HEK293T (cell line): ENCODE measurements around the gene PAGR1.
A peak's percentile ranks its signal among the peaks of the same experiment; 100 is the strongest.

ENCODE experiments used
- CTCF ChIA-PET: fragments of 350-600 bp; formaldehyde crosslinking; extraction: SDS; loops from one replicate; lab custom pipeline; 2021; ENCODE audit warnings: antibody characterized with exemption, inconsistent platforms; lab: Yijun Ruan, JAX
- POLR2A ChIA-PET: fragments of 350-600 bp; formaldehyde crosslinking; extraction: SDS; loops from one replicate; lab custom pipeline; 2020; ENCODE audit warnings: antibody characterized with exemption, inconsistent platforms; lab: Yijun Ruan, JAX
- DNase-seq: peaks from one replicate; pipeline ENCODE4 v3.0.0; 2012; ENCODE audit warnings: mixed read lengths; ENCODE audit errors: extremely low spot score
- ARNT ChIP-seq: fragments of 450-650 bp; IDR thresholded peaks from 2 replicates; pipeline ENCODE4 v1.6.1; 2017; ENCODE audit warnings: mild to moderate bottlenecking
- BHLHE40 ChIP-seq: fragments of 450-650 bp; IDR thresholded peaks from 2 replicates; pipeline ENCODE4 v1.6.1; 2016; ENCODE audit warnings: mild to moderate bottlenecking, moderate library complexity, borderline replicate concordance
- CTBP1 ChIP-seq: fragments of 450-650 bp; IDR thresholded peaks from 2 replicates; pipeline ENCODE4 v1.6.1; 2016; ENCODE audit warnings: borderline replicate concordance
- ELF4 ChIP-seq: fragments of 450-650 bp; IDR thresholded peaks from 2 replicates; pipeline ENCODE4 v1.6.1; 2017; ENCODE audit warnings: antibody characterized with exemption
- FOXA1 ChIP-seq: fragments of 450-650 bp; IDR thresholded peaks from 2 replicates; pipeline ENCODE4 v1.6.1; 2016; ENCODE audit warnings: mild to moderate bottlenecking
- FOXK2 ChIP-seq: fragments of 450-650 bp; IDR thresholded peaks from 2 replicates; pipeline ENCODE4 v1.6.1; 2016; ENCODE audit warnings: mild to moderate bottlenecking
- FOXM1 ChIP-seq: fragments of 450-650 bp; IDR thresholded peaks from 2 replicates; pipeline ENCODE4 v1.6.1; 2017; ENCODE audit warnings: mild to moderate bottlenecking, borderline replicate concordance
- HDGF ChIP-seq: fragments of 450-650 bp; IDR thresholded peaks from 2 replicates; pipeline ENCODE4 v1.6.1; 2017; ENCODE audit warnings: antibody characterized with exemption, borderline replicate concordance
- L3MBTL2 ChIP-seq: fragments of 450-650 bp; conservative IDR thresholded peaks from 2 replicates; pipeline ENCODE4 v1.6.1; 2016; ENCODE audit warnings: mild to moderate bottlenecking
- LEF1 ChIP-seq: fragments of 450-650 bp; IDR thresholded peaks from 2 replicates; pipeline ENCODE4 v1.6.1; 2017; ENCODE audit warnings: mild to moderate bottlenecking, borderline replicate concordance
- NFRKB ChIP-seq: fragments of 450-650 bp; IDR thresholded peaks from 2 replicates; pipeline ENCODE4 v1.6.1; 2016; ENCODE audit warnings: mild to moderate bottlenecking, moderate library complexity
- PKNOX1 ChIP-seq: fragments of 450-650 bp; IDR thresholded peaks from 2 replicates; pipeline ENCODE4 v1.6.1; 2016
- SP1 ChIP-seq: fragments of 450-650 bp; IDR thresholded peaks from 2 replicates; pipeline ENCODE4 v1.6.1; 2017
- SUZ12 ChIP-seq: fragments of 450-650 bp; IDR thresholded peaks from 2 replicates; pipeline ENCODE4 v1.6.1; 2016; ENCODE audit warnings: mild to moderate bottlenecking
- TARDBP ChIP-seq: fragments of 450-650 bp; IDR thresholded peaks from 2 replicates; pipeline ENCODE4 v1.6.1; 2016
- ZNF384 ChIP-seq: fragments of 450-650 bp; IDR thresholded peaks from 2 replicates; pipeline ENCODE4 v1.6.1; 2016

The PAGR1 gene

DNA sequence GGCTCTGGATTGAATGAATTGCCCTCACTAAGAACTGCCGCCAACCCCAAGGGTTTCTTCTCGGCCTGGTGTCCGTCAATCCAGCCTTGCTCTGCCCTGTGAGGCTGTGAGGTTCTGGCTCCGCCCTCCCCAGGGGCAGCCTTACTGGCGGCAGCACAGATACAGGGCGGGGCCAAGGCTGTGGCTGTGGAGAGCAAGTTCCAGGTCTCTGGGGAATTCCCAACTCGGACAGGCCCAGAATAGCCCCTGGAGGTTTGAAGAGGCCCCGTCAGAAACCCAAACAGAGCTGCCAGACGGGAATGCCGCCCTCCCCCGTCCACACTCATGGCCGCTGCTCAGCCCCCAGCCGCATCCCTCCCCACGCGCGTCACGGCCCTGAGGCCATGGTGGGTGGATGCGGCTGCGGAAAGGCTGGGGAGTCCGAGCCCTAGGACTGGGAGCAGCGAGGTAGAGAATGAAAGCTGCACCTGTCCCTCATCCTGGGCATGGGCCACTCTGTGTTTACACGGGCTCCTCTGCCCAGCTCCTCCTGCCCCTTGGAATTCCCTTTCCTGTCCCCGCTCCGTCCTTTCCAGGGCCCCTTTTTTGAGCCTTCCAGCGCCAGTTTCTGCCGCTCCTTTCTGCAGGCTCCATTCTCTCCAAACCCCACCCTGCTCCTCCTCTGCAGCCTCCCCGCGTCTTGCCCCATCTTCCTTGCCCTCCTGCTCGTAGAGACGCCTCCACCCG is 4.6 kb upstream of the PAGR1 start:
- ChIA-PET CTCF (interaction anchor here (0.8 to 1.4 kb wide), 5 partner anchors 37 to 1175 kb away, joined by 3 to 6 read pairs (median 3); no protein-coding TSS in a partner anchor), POLR2A (interaction anchor here (0.8 to 10.8 kb wide), 9 partner anchors 7 to 242 kb away, joined by 3 to 176 read pairs (median 4); partner anchors contain the start of genes KIF22, MAZ and TAOK2)
- peak; percentile 93 for DNase-seq
- TF ChIP-seq ZNF384 (no peak), NFRKB (no peak), SUZ12 (no peak), SP1 (no peak), CTBP1 (no peak), ELF4 (no peak), HDGF (no peak), FOXA1 (no peak), PKNOX1 (no peak), FOXK2 (no peak), LEF1 (no peak), L3MBTL2 (no peak), BHLHE40 (no peak)

- POLR2A ChIA-PET: interaction anchor here (0.8 to 10.8 kb wide), 8 partner anchors 8 to 241 kb away, joined by 3 to 176 read pairs (median 5); partner anchors contain the start of genes KIF22, MAZ and TAOK2
- TF ChIP-seq ARNT (no peak), FOXM1 (no peak), L3MBTL2 (no peak), ELF4 (no peak), PKNOX1 (no peak), BHLHE40 (no peak), TARDBP (no peak), NFRKB (no peak), HDGF (no peak)
- peak; percentile 53 for DNase-seq
- CTCF ChIA-PET: interaction anchor here (0.8 to 1.4 kb wide), 4 partner anchors 37 to 1174 kb away, joined by 3 to 6 read pairs (median 4); no protein-coding TSS in a partner anchor
Measured at GRCh38 chr16:29811896-29812665, 3.9 kb upstream of the PAGR1 start, which contains the start of gene PRRT2. Gene PRRT2 (plus strand): TSS chr16:29812193. CDS start chr16:29813055, 862 bp downstream.

GRCh38 chr16:29812754-29813643 is 3.0 kb upstream of the PAGR1 start:
- CTCF ChIA-PET: interaction anchor here (0.6 kb wide), 1 partner anchor 1136 kb away, joined by 3 read pairs; no protein-coding TSS in a partner anchor
- POLR2A ChIA-PET: interaction anchor here (0.8 to 10.8 kb wide), 5 partner anchors 9 to 279 kb away, joined by 3 to 176 read pairs (median 4); partner anchors contain the start of genes KIF22 and MAZ
- no peak for TF ChIP-seq ZNF384
- no peak for TF ChIP-seq FOXM1
- no peak for TF ChIP-seq TARDBP
- TF ChIP-seq CTBP1: no peak
- TF ChIP-seq SP1: no peak
- no peak for TF ChIP-seq SUZ12
- TF ChIP-seq HDGF: no peak
- TF ChIP-seq ARNT: no peak
- TF ChIP-seq L3MBTL2: no peak
- TF ChIP-seq ELF4: no peak
- TF ChIP-seq PKNOX1: no peak
- no peak for TF ChIP-seq NFRKB
- no peak for TF ChIP-seq BHLHE40
- TF ChIP-seq FOXA1: no peak
- TF ChIP-seq FOXK2: no peak
- no peak for TF ChIP-seq LEF1
- DNase-seq: no peak

- TF ChIP-seq PKNOX1 (no peak), TARDBP (no peak), SP1 (no peak), LEF1 (no peak), FOXK2 (no peak), NFRKB (no peak), HDGF (no peak), FOXA1 (no peak), CTBP1 (no peak), ARNT (no peak), L3MBTL2 (no peak)
- DNase-seq: no peak
- ChIA-PET CTCF (no interaction called here), POLR2A (interaction anchor here (1.1 to 10.8 kb wide), 4 partner anchors 9 to 279 kb away, joined by 3 to 176 read pairs (median 3); partner anchors contain the start of gene MAZ)
Measured at GRCh38 chr16:29813644-29814562, 2.0 kb upstream of the PAGR1 start.
